ENCODE data around the gene ERI3. TPM values are rescaled to one million over a fixed set of nuclear protein-coding genes. Genes with fewer than 3 reads are reported as not detected.

The ERI3 gene
- total RNA-seq = 47.5 and 51.2 TPM in 2 replicates

GRCh38 chr1:44354840-44355581, at the start of gene ERI3:
Gene ERI3, minus strand, starts transcription at chr1:44355257. Its CDS starts 231 bp downstream, at chr1:44355026.

GRCh38 chr1:44213222-44214112, 141.6 kb downstream of the ERI3 start, which contains the start of gene DMAP1:
Gene DMAP1, plus strand, starts transcription at chr1:44213471. Its CDS starts 283 bp downstream, at chr1:44213754.

Other genes starting within 250 kb of the ERI3 start
- gene KLF17, start 236.4 kb downstream of the ERI3 start, total RNA-seq = not detected in 2 replicates
- gene KLF18, start 213.6 kb downstream of the ERI3 start, total RNA-seq = not detected in 2 replicates
- 34.8 and 40.1 TPM in 2 replicates for gene DMAP1, start 141.8 kb downstream of the ERI3 start, total RNA-seq
- gene RNF220, start 50.0 kb upstream of the ERI3 start, total RNA-seq = 100 and 124 TPM in 2 replicates